HepG2 (cell line): ENCODE measurements around the gene TMX4.

ENCODE experiments used
- CTCF ChIP-seq: sonication (generic); formaldehyde crosslinking; IDR thresholded peaks from 2 replicates; pipeline ENCODE4 v1.5.0; 2020; ENCODE audit warnings: mild to moderate bottlenecking, missing genetic modification reagents, moderate library complexity
- SETDB1 ChIP-seq: sonication (generic); formaldehyde crosslinking; IDR thresholded peaks from 2 replicates; pipeline ENCODE4 v1.5.1; 2020; ENCODE audit warnings: missing genetic modification reagents, mild to moderate bottlenecking, borderline replicate concordance

- TF ChIP-seq CTCF (CRISPR knock-in tag) (no peak), SETDB1 (CRISPR knock-in tag) (no peak)
Observed at GRCh38 chr20:8012724-8013123, 6.8 kb downstream of the TMX4 start.
